NCI-H524 treated with DMSO at 0.1 percent for 48 hours (cell line): ENCODE data around the gene SLC16A3.
"Not testable (repeated sequence)": the region's sequence is repeated elsewhere in the genome, so short reads cannot be mapped to it uniquely, and the experiment has no call there.

ENCODE experiments used
- DNase-seq: peaks from one replicate; lab custom pipeline; 2025; lab: John Stamatoyannopoulos, UW

Gene SLC16A3

GRCh38 chr17:82228842-82229697 lies at the start of gene SLC16A3:
Gene SLC16A3, plus strand, starts transcription at chr17:82229042. Its CDS starts 6,967 bp downstream, at chr17:82236009.
- DNase-seq, result no peak

- no peak for DNase-seq
Measured at GRCh38 chr17:82179412-82179811, 49.4 kb upstream of the SLC16A3 start.

GRCh38 chr17:82179946-82180475 lies 48.8 kb upstream of the SLC16A3 start:
- no peak for DNase-seq

GRCh38 chr17:82180776-82181528 lies 47.9 kb upstream of the SLC16A3 start:
- no peak for DNase-seq

GRCh38 chr17:82184761-82185160 lies 44.1 kb upstream of the SLC16A3 start:
- DNase-seq, result no peak

- DNase-seq, result no peak
Measured at GRCh38 chr17:82186221-82186620, 42.6 kb upstream of the SLC16A3 start.

- DNase-seq, result no peak
Measured at GRCh38 chr17:82187500-82187899, 41.3 kb upstream of the SLC16A3 start.

GRCh38 chr17:82188001-82188961 lies 40.6 kb upstream of the SLC16A3 start:
- DNase-seq, result no peak

- not testable (repeated sequence) for DNase-seq
Measured at GRCh38 chr17:82193050-82193449, 35.8 kb upstream of the SLC16A3 start.

GRCh38 chr17:82193520-82194220 lies 35.2 kb upstream of the SLC16A3 start:
- DNase-seq, result no peak

GRCh38 chr17:82194765-82195164 lies 34.1 kb upstream of the SLC16A3 start:
- no peak for DNase-seq

- no peak for DNase-seq
Measured at GRCh38 chr17:82195675-82196672, 32.9 kb upstream of the SLC16A3 start.

- DNase-seq, result no peak
Measured at GRCh38 chr17:82198092-82198491, 30.8 kb upstream of the SLC16A3 start.

GRCh38 chr17:82199496-82199895 lies 29.3 kb upstream of the SLC16A3 start:
- DNase-seq, result no peak

- no peak for DNase-seq
Measured at GRCh38 chr17:82200135-82200534, 28.7 kb upstream of the SLC16A3 start.

- DNase-seq, result no peak
Measured at GRCh38 chr17:82200743-82201497, 27.9 kb upstream of the SLC16A3 start.

- no peak for DNase-seq
Measured at GRCh38 chr17:82201498-82201910, 27.3 kb upstream of the SLC16A3 start.

- DNase-seq, result no peak
Measured at GRCh38 chr17:82202981-82203380, 25.9 kb upstream of the SLC16A3 start.

- no peak for DNase-seq
Measured at GRCh38 chr17:82203920-82204319, 24.9 kb upstream of the SLC16A3 start.
